Measurements from ENCODE around the gene SDK1.

The SDK1 gene

GRCh38 chr7:4026941-4027486 lies 726.0 kb downstream of the SDK1 start:
- no peak for DNase-seq

DNA sequence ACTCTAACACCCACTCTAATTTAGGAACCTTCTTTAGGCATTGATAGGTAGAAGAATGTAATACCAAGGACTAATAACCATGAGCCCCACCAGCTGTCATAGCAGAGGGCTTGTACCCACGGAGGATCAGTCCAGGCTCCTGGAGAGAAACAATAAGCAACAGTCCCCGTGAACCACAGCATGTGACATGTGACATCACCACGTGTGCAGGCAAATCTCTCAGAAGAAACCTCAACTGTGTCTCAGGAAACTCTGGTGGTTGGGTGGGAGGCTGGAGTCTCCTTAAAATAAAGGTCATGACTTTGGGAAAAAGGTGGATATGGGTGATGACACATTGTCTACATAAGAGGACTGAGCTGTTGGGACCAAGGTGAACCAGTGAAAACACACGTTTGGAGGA lies 727.2 kb downstream of the SDK1 start:
- no peak for DNase-seq

GRCh38 chr7:4029941-4030340 lies 728.9 kb downstream of the SDK1 start:
- DNase-seq: no peak

DNA sequence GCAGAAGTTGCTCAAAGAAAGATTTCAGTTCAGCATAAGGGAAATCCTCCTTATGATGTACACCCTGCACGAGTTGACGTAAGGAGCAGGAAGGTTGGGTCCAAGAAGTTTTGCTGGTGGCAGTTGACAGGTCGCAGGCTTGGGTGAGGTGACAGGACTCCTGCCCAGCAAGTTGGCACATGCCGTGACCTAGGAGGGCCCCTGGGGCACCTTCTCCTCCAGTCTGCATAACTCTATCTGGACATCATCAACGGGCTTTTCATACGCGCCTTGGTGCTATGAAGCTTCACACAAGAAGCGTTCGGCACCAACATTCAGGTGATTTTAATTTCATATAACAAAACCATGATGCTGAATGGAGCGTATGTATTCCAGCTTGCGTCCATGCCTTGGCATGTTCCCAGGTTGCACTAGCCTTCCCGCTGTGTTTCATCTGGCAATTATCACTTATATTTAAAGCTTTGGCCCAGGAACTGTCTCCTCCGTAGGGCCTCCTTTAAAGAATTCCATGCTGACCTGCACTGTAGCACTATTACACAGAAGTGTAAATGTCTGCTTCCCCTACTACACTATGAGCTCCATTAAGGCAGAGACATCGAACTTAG lies 729.4 kb downstream of the SDK1 start:
- no peak for DNase-seq

- DNase-seq: no peak
Measured at GRCh38 chr7:4033996-4034395, 732.9 kb downstream of the SDK1 start.

DNA sequence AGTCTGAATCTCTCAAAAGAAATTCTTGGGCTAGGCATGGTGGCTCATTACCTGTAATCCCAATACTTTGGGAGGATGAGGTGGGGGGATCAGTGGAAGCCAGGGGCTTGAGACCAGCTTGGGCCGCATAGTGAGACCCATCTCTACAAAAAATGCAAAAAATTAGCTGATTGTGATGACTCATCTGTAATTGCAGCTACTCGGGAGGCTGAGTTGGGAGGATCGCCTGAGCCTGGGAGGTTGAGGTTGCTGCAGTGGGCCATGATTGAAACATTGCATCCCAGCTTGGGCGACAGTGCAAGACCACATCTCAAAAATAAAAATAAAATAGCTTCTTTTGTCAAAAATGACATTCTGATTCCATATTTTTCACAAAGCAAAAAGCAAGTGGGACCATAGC lies 736.3 kb downstream of the SDK1 start:
- no peak for DNase-seq

DNA sequence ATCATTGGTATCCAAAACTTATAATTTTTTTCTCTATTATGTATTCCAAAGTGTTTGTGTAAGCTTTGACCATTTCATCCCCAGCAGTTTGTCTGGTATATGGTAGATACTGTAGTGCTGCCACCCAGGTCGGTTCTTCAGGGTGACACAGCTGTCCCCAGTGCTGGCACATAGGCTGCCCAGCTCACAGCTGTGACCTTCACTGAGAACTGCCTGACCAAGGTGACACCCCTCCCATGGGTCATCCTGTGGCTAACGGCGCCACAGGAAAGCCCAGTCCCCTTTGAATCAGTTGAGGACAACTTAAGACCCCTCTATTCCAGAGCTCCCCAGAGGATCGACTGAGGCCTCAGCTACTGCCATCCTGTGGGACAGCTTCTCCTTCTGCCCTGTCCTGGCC lies 736.8 kb downstream of the SDK1 start:
- DNase-seq: no peak

DNA sequence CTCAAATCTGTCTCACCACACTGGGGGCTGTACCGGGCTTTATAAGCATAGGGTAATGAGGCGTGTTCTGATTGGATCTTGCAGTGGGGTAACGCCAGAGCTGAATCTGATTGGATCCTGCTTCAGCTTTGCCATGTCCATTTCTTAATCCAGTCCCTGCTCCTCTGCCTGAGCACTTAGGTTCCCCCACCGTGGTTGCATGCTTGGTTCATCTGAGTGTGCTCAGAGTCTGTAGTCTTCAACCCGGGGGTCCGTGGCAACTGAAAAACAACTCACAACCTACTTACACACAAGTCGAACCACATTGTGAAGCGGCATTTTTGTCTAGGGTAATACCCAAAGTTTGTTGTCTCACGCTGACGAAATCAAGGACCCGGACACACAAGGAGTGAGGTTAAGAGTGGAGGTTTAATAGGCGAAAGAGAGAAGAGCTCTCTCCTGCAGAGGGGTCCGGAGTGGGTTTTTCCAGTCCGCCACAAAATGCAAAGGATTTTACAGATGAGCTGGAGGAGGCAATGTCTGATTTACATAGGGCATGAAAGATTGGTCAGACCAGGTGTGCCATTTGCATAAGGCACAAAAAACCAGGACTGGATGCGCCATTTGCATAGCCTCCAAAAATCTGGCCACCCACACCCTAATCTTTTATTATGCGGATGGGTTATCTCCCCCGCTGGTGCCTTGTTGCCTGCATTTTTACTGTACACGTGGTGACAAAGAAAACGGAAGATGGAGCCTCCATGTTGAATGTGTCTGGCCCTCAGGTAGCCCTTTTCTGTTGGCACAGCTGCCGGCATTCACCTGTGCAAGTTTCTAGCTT lies 739.3 kb downstream of the SDK1 start:
- DNase-seq: no peak

DNA sequence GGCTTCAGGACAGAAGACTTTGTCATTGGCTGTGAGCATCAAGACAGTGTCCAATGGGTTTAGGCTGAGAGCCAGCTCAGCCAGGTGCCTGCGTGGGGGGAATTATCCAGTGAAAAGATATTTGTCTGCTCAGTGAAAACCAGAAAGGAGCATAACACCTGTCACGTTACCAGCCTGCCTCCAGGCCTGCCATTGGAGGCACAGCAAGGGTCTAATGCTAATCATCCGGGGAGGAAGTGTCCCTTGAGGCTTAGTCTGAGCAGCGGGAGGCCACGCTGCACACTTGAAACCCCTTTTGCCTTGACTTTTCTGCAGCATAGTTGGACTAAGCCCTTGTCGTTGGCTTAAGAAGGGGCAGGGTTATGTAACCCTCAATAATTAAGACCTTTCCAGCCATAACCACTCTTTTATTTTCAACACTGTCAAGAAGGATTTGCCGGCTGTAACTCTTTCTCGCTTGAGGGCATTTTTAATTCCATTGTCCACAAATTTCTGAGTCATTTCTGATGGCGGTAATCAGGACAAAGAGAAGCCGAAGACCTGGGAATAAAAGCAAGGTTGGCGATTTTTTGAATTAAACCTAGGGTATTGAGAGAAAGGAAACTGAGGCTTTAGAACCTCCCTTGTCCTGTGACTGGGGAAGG lies 741.5 kb downstream of the SDK1 start:
- DNase-seq: peak; percentile 77

- DNase-seq: no peak
Measured at GRCh38 chr7:4043988-4044387, 742.9 kb downstream of the SDK1 start.

DNA sequence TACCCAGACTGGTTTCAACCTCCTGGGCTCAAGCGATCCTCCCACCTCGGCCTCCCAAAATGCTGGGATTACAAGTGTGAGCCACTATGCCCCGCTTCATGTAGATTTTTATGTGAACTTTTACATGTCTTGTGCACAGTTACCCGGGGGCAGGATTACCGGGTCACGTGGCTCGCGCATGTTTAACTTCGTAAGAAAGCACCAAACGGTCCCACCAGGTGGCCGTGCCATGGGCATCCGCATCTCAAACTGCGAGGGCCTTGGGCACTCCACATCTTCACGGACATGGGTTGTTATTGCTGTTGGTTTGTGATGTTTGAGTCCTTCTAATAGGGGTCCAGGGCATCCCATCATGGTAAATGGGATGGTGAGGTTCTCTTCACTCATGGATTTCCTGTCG lies 744.4 kb downstream of the SDK1 start:
- no peak for DNase-seq

DNA sequence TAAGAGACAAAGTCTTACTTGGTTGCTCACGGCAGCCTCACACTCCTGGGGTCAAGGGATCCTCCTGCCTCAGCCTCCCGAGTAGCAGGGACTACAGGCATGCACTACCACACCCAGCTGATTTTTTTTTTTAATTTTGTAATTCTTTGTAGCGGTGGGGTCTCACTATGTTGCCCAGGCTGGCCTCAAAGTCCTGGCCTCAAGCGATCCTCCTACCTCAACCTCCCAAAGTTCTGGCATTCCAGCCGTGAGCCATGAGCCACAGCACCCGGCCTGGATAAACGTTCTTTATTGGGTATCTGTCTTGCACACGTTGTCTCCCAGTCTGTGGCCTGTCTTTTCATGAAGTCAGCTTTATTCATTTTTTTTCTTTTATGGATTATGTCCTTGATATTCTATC lies 744.9 kb downstream of the SDK1 start:
- DNase-seq: no peak

GRCh38 chr7:4048336-4048735 lies 747.3 kb downstream of the SDK1 start:
- DNase-seq: no peak

DNA sequence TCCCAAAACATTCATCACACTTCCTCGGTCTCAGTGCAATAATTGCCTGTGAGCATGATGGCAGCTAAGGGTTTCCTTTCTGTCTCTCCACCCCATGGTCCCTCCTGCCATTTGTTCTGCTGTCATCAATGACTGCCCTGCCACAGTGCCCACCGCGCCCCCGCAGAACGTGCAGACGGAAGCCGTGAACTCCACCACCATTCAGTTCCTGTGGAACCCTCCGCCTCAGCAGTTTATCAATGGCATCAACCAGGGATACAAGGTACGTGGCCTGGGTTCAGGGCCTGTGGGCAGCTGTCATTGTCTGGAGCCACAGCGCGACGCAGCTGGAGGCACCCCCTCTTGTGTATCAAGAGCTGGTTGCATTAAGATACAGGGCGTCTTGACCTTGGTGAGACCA lies 748.1 kb downstream of the SDK1 start:
- no peak for DNase-seq

DNA sequence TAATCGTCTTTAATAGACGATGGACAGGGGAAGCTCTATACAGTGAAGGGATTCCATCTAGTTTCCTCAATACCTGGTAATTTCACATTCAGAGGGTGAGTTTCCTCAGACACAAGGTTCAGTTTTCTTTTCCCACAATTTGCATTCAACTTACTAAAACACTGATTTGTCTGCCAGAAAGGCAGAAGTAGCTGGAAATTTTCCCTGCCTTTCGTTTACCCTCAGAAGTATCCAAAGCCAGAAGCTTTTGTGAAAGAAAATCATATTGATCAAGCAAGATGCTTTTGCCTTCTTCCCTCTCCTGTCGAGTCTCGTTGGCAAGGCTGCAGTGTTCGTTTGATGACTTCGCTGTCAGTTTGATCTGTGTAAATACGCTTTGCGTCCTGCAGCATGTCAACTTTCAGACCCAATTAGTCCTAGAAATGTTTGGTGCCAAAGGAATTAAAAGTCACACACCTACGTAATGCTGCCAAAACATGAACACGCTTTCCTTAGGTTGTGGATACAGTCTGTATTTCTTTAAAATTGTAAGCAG lies 749.1 kb downstream of the SDK1 start:
- no peak for DNase-seq

DNA sequence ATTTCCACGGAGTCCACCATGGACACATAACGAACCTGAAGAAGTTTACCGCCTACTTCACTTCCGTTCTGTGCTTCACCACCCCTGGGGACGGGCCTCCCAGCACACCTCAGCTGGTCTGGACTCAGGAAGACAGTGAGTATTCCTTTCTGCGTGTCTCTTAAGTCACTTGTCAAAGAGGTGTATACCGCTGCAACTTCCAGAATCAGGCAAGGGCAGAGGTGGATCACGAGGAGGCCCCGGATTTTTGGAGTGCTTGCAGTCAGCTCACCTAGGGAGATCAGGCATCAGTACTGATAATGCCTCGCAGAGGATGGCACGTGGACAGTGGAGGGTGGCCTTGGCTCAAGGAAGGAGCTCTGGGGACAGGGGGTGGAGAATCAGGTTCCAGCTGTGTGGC lies 750.6 kb downstream of the SDK1 start:
- DNase-seq: no peak

GRCh38 chr7:4052130-4052529 lies 751.1 kb downstream of the SDK1 start:
- no peak for DNase-seq

- no peak for DNase-seq
Measured at GRCh38 chr7:4054158-4054557, 753.1 kb downstream of the SDK1 start.

GRCh38 chr7:4056552-4057288 lies 755.7 kb downstream of the SDK1 start:
- no peak for DNase-seq

DNA sequence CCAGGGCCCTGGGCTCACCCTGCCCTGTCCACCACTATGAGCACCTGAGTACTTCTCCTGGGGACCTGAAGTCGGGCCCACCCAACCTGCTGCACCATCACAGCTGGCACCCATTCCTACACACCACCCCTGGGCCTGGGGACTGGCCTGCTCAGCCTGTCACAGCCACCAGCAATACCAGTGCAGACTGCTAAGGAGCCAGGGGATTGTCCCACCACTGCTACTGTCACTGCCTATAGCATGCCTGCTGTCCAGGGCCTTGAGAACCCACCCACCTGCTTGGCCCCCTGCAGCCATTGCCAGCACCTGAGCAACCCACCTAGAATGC lies 756.2 kb downstream of the SDK1 start:
- DNase-seq: no peak

DNA sequence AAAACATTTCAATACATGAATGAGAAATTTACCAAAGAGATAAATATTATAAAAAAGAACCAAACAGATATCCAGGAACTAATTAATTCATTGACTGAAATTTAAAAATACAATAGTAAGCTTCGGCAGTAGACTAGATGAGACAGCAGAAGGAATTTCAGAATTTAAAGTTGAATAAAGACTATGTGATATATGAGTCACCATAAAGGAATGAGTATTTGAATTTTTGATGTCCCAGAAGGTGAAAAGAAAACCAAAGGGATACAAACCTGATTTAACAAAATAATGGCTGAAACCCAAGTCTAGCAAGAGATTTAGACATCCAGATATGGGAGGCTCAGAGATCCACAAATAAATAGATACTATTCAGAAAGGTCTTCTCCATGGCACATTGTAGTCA lies 757.1 kb downstream of the SDK1 start:
- DNase-seq: no peak

GRCh38 chr7:4065190-4065589 lies 764.1 kb downstream of the SDK1 start:
- DNase-seq: no peak

GRCh38 chr7:4066206-4066605 lies 765.2 kb downstream of the SDK1 start:
- DNase-seq: no peak

All from NCI-H1436 (cell line).